ENCODE measurements around the gene ADSL. TPM values are rescaled to one million over a fixed set of nuclear protein-coding genes. Genes with fewer than 3 reads are reported as not detected.
A peak's percentile ranks its signal among the peaks of the same experiment; 100 is the strongest.

The ADSL gene
- total RNA-seq, 1 donor from 2014 or later: 107 TPM

GRCh38 chr22:40326905-40327735 is 19.2 kb upstream of the ADSL start:
- no peak for TF ChIP-seq CTCF (IDR thresholded peaks at IDR 0.05; ENCODE audit: unreplicated experiment)
- Mint-ChIP-seq H3K4me3 (ENCODE audit: unreplicated experiment) (peak overlapping the region; percentile 76), H3K9me3 (ENCODE audit: unreplicated experiment) (no peaks in the 10 kb centered on the region), H3K36me3 (ENCODE audit: low read depth, unreplicated experiment) (peaks cover 8% of the 10 kb centered on the region), H3K4me1 (ENCODE audit: unreplicated experiment) (peaks cover 82% of the 10 kb centered on the region), H3K27me3 (ENCODE audit: unreplicated experiment) (peaks cover 2% of the 10 kb centered on the region), H3K27ac (ENCODE audit: unreplicated experiment) (peak overlapping the region; percentile 96)
- DNase-seq (ENCODE audit: low spot score): peak; percentile 39

- Mint-ChIP-seq H3K9me3 (ENCODE audit: unreplicated experiment) (no peaks in the 10 kb centered on the region), H3K36me3 (ENCODE audit: low read depth, unreplicated experiment) (peaks cover 4% of the 10 kb centered on the region), H3K4me1 (ENCODE audit: unreplicated experiment) (peaks cover 92% of the 10 kb centered on the region), H3K27me3 (ENCODE audit: unreplicated experiment) (peaks cover 2% of the 10 kb centered on the region), H3K27ac (ENCODE audit: unreplicated experiment) (peak overlapping the region; percentile 96), H3K4me3 (ENCODE audit: unreplicated experiment) (no peak overlapping the region)
- DNase-seq (ENCODE audit: low spot score): no peak
- TF ChIP-seq CTCF (IDR thresholded peaks at IDR 0.05; ENCODE audit: unreplicated experiment): no peak
Observed at GRCh38 chr22:40328546-40329456, 17.5 kb upstream of the ADSL start.

DNA sequence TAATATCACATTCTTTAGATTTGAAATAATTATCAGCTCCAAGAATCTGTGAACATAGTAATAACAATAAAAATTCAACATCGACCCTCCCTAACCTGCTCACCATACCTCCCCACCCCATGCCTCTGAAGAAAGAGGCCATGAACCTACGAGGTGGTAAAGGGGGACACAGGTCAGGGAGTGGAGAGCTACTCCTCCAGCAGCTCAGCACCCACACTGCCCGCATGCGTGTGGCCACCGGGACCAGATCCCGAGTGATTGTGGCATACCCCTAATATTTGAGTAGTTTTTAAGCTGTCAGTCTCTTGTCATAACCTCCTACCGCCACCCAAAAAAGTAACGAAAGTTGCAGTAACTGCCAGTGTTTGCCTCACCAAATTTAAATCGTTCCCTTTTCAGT is 16.8 kb upstream of the ADSL start:
- H3K27ac Mint-ChIP-seq (ENCODE audit: unreplicated experiment): peak overlapping the region; percentile 96
- peaks cover 5% of the 10 kb centered on the region for H3K27me3 Mint-ChIP-seq (ENCODE audit: unreplicated experiment)
- no peak overlapping the region for H3K4me3 Mint-ChIP-seq (ENCODE audit: unreplicated experiment)
- H3K9me3 Mint-ChIP-seq (ENCODE audit: unreplicated experiment): no peaks in the 10 kb centered on the region
- no peak for DNase-seq (ENCODE audit: low spot score)
- peaks cover 92% of the 10 kb centered on the region for H3K4me1 Mint-ChIP-seq (ENCODE audit: unreplicated experiment)
- peaks cover 4% of the 10 kb centered on the region for H3K36me3 Mint-ChIP-seq (ENCODE audit: low read depth, unreplicated experiment)
- TF ChIP-seq CTCF (IDR thresholded peaks at IDR 0.05; ENCODE audit: unreplicated experiment): no peak

DNA sequence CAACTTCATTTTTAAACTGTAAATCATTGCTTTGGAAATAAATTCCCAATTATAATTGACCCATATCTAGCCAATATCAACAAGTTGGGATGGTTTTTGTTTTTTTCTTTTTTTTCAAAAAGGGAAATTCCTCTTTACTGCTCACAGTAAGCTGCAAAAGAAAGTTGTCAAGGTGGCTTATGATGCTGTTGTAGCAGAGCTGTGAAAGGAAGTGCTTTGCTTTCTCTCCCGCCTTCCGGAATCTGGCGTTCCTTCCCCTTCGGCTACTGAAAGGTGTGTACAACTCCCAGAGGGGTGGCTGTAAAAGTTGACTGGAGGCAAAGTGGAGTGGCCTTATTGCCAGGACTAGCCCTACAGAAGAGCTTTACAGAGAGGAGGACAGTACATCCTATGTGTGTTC is 16.2 kb upstream of the ADSL start:
- no peaks in the 10 kb centered on the region for H3K9me3 Mint-ChIP-seq (ENCODE audit: unreplicated experiment)
- peaks cover 4% of the 10 kb centered on the region for H3K36me3 Mint-ChIP-seq (ENCODE audit: low read depth, unreplicated experiment)
- no peak for TF ChIP-seq CTCF (IDR thresholded peaks at IDR 0.05; ENCODE audit: unreplicated experiment)
- peak overlapping the region; percentile 96 for H3K27ac Mint-ChIP-seq (ENCODE audit: unreplicated experiment)
- peaks cover 5% of the 10 kb centered on the region for H3K27me3 Mint-ChIP-seq (ENCODE audit: unreplicated experiment)
- peaks cover 92% of the 10 kb centered on the region for H3K4me1 Mint-ChIP-seq (ENCODE audit: unreplicated experiment)
- peak overlapping the region; percentile 68 for H3K4me3 Mint-ChIP-seq (ENCODE audit: unreplicated experiment)
- peak; percentile 38 for DNase-seq (ENCODE audit: low spot score)
